K562 (cell line): ENCODE results near the gene C17orf78.

Experiments used
- E2F1 ChIP-seq: sonication (generic); formaldehyde crosslinking; IDR thresholded peaks from 2 replicates; pipeline ENCODE4 v1.8.1; 2023; ENCODE audit warnings: mild to moderate bottlenecking, missing genetic modification reagents, moderate library complexity
- GTF2A2 ChIP-seq: IDR thresholded peaks from 2 replicates; pipeline ENCODE4 v1.6.1; 2016; ENCODE audit warnings: mild to moderate bottlenecking, missing genetic modification characterization, missing compliant biosample characterization
- HCFC1 ChIP-seq: IDR thresholded peaks from 2 replicates; pipeline ENCODE4 v1.6.1; 2012; ENCODE audit warnings: low read depth, low read length, improper control_type of control experiment
- NCOR1 ChIP-seq: fragments of 450-650 bp; IDR thresholded peaks from 2 replicates; pipeline ENCODE4 v1.6.1; 2016; ENCODE audit warnings: mild to moderate bottlenecking, moderate library complexity
- POLR2A ChIP-seq: fragments of 450-650 bp; conservative IDR thresholded peaks from 2 replicates; pipeline ENCODE4 v1.6.1; 2016
- POLR3G ChIP-seq: IDR thresholded peaks from 2 replicates; pipeline ENCODE4 v1.6.1; 2011; ENCODE audit not compliant: insufficient read length, insufficient replicate concordance; ENCODE audit errors: extremely low read depth
- SLC30A9 ChIP-seq: fragments of 250-450 bp; sonication (Bioruptor Pico); IDR thresholded peaks from 2 replicates; pipeline ENCODE4 v1.8.0; 2022; ENCODE audit warnings: mild to moderate bottlenecking, moderate library complexity
- TRIM28 ChIP-seq: fragments of 450-650 bp; IDR thresholded peaks from 2 replicates; pipeline ENCODE4 v1.6.1; 2017
- ZFX ChIP-seq: sonication (generic); formaldehyde crosslinking; IDR thresholded peaks from 2 replicates; pipeline ENCODE4 v1.8.0; 2022; ENCODE audit warnings: mild to moderate bottlenecking, missing genetic modification reagents, moderate library complexity
- ZNF140 ChIP-seq: fragments of 250-450 bp; sonication (Bioruptor Pico); IDR thresholded peaks from 2 replicates; pipeline ENCODE4 v1.8.0; 2021; ENCODE audit warnings: moderate library complexity, mild to moderate bottlenecking, inconsistent platforms
- TF ChIP-seq, protein P1 (sequence below): fragments of 250-450 bp; sonication (Bioruptor Pico); IDR thresholded peaks from 2 replicates; pipeline ENCODE4 v1.8.0; 2021; ENCODE audit warnings: mild to moderate bottlenecking, moderate library complexity
- TF ChIP-seq, protein P2 (sequence below): fragments of 150-350 bp; conservative IDR thresholded peaks from 2 replicates; pipeline ENCODE4 v1.6.1; 2014; ENCODE audit warnings: low read length
- TF ChIP-seq, protein P3 (sequence below): fragments of 450-650 bp; IDR thresholded peaks from 2 replicates; pipeline ENCODE4 v1.6.1; 2018; ENCODE audit not compliant: partially characterized antibody

GRCh38 chr17:37417852-37418251 is 42.1 kb downstream of the C17orf78 start:
- TF ChIP-seq NCOR1 = no peak
- no peak for TF ChIP-seq ZFX (CRISPR knock-in tag)
- TF ChIP-seq, protein P1, sequence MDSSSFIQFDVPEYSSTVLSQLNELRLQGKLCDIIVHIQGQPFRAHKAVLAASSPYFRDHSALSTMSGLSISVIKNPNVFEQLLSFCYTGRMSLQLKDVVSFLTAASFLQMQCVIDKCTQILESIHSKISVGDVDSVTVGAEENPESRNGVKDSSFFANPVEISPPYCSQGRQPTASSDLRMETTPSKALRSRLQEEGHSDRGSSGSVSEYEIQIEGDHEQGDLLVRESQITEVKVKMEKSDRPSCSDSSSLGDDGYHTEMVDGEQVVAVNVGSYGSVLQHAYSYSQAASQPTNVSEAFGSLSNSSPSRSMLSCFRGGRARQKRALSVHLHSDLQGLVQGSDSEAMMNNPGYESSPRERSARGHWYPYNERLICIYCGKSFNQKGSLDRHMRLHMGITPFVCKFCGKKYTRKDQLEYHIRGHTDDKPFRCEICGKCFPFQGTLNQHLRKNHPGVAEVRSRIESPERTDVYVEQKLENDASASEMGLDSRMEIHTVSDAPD = no peak
- no peak for TF ChIP-seq POLR2A
- TF ChIP-seq TRIM28 = no peak
- no peak for TF ChIP-seq GTF2A2 (tag)
- no peak for TF ChIP-seq SLC30A9
- TF ChIP-seq HCFC1 = no peak
- TF ChIP-seq, protein P2, sequence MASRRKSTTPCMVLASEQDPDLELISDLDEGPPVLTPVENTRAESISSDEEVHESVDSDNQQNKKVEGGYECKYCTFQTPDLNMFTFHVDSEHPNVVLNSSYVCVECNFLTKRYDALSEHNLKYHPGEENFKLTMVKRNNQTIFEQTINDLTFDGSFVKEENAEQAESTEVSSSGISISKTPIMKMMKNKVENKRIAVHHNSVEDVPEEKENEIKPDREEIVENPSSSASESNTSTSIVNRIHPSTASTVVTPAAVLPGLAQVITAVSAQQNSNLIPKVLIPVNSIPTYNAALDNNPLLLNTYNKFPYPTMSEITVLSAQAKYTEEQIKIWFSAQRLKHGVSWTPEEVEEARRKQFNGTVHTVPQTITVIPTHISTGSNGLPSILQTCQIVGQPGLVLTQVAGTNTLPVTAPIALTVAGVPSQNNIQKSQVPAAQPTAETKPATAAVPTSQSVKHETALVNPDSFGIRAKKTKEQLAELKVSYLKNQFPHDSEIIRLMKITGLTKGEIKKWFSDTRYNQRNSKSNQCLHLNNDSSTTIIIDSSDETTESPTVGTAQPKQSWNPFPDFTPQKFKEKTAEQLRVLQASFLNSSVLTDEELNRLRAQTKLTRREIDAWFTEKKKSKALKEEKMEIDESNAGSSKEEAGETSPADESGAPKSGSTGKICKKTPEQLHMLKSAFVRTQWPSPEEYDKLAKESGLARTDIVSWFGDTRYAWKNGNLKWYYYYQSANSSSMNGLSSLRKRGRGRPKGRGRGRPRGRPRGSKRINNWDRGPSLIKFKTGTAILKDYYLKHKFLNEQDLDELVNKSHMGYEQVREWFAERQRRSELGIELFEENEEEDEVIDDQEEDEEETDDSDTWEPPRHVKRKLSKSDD = no peak
- TF ChIP-seq POLR3G = no peak
- TF ChIP-seq, protein P3, sequence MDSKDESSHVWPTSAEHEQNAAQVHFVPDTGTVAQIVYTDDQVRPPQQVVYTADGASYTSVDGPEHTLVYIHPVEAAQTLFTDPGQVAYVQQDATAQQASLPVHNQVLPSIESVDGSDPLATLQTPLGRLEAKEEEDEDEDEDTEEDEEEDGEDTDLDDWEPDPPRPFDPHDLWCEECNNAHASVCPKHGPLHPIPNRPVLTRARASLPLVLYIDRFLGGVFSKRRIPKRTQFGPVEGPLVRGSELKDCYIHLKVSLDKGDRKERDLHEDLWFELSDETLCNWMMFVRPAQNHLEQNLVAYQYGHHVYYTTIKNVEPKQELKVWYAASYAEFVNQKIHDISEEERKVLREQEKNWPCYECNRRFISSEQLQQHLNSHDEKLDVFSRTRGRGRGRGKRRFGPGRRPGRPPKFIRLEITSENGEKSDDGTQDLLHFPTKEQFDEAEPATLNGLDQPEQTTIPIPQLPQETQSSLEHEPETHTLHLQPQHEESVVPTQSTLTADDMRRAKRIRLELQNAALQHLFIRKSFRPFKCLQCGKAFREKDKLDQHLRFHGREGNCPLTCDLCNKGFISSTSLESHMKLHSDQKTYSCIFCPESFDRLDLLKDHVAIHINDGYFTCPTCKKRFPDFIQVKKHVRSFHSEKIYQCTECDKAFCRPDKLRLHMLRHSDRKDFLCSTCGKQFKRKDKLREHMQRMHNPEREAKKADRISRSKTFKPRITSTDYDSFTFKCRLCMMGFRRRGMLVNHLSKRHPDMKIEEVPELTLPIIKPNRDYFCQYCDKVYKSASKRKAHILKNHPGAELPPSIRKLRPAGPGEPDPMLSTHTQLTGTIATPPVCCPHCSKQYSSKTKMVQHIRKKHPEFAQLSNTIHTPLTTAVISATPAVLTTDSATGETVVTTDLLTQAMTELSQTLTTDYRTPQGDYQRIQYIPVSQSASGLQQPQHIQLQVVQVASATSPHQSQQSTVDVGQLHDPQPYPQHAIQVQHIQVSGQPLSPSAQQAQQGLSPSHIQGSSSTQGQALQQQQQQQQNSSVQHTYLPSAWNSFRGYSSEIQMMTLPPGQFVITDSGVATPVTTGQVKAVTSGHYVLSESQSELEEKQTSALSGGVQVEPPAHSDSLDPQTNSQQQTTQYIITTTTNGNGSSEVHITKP = no peak
- TF ChIP-seq ZNF140 (CRISPR knock-in tag) = no peak
- no peak for TF ChIP-seq E2F1 (CRISPR knock-in tag)
